NCI-H524 treated with DMSO at 0.1 percent for 48 hours (cell line): ENCODE measurements around the gene IFNA5.
A peak's percentile ranks its signal among the peaks of the same experiment; 100 is the strongest.

Experiments used
- DNase-seq: peaks from one replicate; lab custom pipeline; 2025; lab: John Stamatoyannopoulos, UW

IFNA5 gene

DNA sequence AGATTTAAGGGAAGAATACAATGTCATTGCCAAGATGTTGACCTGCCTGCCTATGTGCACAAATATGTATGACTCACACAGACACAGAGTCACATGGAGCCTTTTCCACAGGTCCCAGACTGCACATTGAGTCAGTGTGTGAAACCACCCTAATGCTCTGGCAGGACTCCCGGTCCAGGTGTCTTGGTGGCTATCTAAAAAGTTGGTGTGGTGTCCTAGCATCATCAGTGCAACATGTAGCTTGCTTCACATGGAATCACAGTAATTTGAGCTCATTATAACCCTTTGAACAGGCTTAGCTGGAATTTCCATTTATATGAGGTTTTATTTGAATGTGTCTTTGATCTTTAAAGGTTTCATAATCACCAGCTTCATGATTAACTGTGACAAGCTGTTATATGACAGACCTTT is 10.7 kb downstream of the IFNA5 start:
- peak; percentile 4 for DNase-seq

DNA sequence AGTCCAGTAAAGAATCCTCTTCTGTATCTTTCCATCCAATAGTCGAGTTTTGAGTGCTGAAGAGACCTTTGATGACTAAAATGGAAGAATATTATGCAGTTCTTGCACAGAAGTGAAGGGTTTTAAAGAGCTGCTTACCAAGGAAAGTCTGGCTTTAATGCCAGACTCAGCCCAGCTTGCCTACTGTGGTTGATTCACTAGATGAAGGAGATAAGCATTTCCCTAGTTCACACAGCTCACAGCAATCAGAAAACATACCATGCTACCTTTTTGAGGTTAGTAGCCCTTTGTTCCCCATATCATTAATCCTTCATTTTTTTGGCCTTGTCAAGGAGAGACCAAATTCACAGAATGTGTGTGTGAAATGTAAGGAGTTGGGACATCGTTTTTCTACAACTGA is 15.3 kb downstream of the IFNA5 start:
- DNase-seq = no peak

DNA sequence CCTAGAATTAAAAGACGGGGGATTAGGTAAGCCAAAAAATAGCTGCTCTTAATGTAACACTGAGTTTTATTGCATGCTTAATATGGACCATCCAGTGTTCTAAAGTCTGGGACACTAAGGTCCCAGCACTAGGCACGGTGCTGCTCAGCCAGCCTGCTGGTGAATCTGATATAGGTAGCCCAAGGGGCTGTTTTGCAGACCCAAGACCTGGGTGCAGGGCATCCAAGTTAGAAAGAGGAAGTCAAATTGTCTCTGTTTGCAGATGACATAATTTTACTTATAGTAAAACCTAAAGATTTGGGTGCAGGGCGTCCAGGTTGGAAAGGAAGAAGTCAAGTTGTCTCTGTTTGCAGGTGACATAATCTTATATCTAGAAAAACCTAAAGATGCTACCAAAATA is 17.8 kb downstream of the IFNA5 start:
- no peak for DNase-seq

DNA sequence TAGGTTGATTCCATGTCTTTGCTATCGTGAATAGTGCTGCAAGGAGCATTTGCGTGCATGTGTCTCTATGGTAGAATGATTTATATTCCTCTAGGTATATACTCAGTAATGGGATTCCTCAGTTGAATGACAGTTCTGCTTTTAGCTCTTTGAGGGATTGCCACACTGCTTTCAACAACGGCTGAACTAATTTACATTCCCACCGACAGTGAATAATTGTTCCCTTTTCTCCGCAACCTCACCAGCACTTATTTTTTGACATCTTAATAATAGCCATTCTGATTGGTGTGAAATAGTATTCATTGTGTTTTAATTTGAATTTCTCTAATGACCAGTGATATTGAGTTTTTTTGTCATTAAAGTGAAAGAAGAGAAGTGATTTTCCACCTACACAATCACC is 18.5 kb downstream of the IFNA5 start:
- DNase-seq = no peak

DNA sequence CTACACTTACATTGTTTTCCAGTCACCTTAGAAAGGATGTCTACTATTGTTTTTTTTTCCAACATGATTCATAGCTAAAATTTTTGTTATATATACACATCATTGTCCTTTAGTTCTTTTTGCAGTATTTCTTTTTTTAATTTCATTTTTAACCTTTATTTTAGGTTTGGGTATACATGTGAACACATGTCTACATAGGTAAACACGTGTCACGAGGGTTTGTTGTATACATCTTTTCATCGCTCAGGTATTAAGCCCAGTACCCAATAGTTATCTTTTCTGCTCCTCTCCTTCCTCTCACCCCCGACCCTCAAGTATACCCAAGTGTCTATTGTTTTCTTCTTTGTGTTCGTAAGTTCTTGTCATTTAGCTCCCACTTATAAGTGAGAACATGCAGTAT is 19.0 kb downstream of the IFNA5 start:
- no peak for DNase-seq

DNA sequence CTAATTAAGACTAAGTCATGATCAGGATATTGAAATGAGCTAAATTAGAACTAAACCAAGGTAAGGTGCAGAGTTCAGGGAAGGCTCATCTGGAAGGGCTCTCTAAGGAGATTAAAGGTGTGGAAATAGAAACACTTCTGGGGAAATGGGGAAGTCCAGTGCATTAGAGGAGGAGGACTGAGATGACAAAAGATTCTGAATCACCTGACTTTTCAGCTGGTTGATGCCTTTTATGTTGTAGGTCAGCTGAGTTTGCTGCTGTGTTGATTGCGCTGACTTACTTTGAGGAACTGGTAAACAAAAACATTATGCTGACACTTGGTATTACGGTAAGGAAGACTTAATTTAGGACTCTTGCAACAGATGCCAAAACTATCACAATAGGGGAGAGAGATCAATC is 23.8 kb downstream of the IFNA5 start:
- DNase-seq = no peak

DNA sequence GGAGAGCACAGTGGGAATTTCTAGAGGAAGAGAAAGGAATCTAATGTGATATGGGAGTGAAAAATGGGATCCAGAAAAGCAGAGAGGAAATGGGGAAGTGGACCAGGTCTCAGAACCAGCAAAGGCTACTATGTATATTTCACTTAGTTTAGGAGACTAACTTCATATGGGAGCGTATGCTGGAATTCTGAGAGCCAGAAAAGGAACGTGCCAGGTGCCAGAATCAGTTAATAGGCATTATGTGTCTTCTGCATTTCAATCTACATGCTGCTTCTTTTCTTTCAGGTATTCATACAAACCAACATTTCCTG is 36.8 kb downstream of the IFNA5 start:
- DNase-seq = no peak

DNA sequence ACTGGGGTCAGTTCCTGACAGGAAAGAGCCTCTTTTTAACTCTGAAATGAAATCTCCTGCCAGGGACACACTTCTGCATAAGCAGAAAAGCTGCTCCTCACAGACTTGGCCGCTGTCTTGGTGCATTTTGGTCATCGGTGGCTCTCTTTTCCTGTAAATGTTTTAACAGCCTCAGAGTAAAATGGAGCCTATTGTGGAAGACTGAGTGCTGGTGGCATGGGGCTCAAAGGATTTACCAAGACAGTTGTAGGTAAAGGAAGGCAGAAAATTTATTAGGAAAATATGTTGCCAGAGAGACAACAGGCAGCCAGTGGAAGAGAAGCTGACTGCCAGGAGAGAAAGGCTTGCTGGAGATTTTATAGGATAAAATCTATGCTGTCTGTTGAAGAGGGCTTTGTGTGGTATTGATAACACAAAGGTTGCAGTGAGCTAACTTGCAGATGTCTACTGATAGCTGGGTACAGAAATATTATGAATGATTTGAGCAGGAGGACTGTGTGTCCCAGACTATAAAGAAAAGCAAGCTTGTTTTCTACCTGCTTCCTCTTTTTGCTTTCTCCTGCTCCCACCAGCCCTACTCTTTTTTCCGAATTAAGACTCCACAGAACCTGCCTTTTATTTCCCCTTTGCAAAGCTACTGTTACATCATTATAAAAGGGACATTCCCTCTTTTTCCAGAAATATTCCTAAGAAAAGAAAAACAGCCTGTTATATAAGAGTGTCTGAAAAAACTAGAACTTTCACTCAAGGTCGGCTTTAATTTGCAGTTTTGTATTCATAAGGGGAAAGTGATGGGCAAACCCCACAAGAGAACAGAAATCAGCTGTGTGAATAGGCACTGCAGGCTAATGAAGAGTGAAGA is 37.4 kb downstream of the IFNA5 start:
- DNase-seq = no peak

DNA sequence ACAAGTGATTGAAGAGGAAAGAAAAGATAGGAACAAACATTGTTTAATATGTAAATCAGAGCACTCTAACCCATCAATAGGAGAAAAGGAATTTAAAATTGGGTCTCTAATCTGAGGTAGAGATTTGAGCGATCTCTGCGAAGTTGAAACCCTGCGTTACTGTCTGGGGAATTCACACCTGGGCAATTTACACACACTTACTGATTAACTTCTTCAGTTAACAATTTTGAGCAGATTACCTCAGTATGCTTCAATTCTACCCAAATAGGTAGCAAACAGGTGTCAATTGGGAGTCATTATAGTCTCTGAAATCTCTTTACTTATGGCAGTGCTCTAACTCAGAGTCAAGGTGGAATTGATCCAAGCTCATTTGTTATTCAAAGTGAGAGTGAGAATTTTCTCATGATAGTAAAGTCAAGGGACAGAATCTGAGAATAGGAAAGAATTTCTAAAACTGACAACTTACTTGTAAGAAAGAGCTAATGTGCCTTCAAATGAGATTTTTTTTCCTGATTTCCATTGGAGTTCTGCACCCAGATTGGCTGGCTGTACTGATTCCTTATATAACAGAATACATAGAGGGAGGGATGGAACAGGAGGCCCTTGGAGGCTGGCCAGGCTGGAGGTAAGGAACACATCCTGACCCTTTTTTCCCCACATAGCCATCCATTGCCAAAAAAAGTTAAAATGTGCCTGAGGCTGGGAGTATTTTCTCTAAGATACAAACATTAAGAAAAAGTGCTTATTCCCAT is 38.2 kb downstream of the IFNA5 start:
- DNase-seq = no peak

DNA sequence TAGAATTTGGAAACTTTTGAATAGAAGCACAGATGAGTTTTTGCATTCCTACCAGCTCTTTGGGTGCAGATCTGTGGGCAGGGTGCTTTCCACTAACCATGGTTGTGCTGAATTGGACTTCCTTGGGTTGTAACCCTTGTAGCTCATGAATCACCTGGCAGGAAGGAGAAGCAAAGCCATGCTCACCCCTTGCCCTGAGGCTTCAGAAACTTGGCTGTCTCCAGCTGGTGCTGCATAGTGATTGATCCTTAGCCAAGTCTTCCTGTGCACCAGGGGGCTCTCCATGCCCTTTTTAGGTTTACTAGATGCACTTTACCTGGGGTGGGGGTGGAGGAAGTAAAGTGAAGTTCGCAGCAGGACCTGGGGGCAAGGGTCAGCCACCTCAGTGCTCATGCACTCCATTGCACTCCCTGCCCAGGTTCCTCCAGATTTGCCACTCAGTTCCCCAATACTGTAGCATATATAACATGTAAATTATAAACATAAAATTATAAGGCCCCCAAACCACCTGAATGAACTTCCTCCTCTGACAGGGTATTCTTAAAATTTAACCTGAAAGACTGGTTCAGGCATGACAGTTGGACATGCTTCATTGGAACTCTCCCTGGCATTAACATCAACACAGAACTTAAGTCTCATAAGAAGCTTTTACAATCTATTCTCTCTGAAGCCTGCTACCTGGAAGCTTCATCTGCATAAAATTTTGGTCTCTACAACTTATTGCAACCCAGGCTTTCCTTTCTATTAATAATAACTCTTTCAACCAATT is 39.5 kb downstream of the IFNA5 start:
- no peak for DNase-seq

DNA sequence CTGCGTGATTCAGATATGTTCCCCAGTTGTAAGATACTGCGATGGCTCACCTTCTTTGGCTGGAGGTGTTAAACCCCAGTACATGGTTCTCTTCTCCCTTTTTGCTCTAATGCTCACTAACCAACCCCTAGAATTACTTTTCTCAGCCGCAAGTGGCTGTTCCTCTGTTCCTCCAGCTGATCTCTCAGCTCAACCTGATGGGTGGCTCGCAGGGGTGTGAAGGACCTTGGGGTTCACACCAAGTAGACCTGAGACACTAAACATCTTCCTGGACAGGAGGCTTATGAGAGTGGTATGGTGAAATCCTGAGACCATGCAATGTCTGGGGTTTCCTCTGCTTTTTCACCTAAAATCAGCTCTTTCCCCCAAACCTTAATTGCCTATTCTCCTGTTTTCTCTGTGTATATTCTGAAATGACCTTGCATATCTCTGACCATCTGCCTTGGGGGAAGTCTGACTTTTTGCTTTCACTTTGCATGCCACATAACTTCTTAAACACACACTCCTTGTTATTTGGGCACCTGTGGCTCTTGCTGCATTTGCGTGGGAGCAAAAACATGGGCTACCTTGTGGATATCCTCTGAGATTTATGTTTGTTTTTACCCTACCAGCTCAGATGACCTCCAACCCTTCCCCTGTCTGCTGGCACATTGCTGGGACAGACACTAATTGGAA is 49.4 kb downstream of the IFNA5 start:
- no peak for DNase-seq
